Trophoblast cell (in vitro differentiated cells and primary cell): Measurements from ENCODE around the gene WNK2.

Experiments
- DNase-seq, 2 donors: peaks; one replicate each; pipeline ENCODE4 v3.0.0-alpha.2; 2016
- H2AFZ ChIP-seq: 2 replicates; pipeline ENCODE4 v1.6.1; 2013; ENCODE audit warnings: low read length, moderate library complexity, mild to moderate bottlenecking; ENCODE audit not compliant: insufficient read depth, poor library complexity
- H2AK5ac ChIP-seq: 2 replicates; pipeline ENCODE4 v1.6.1; 2013; ENCODE audit warnings: mild to moderate bottlenecking, low read length
- H2BK120ac ChIP-seq: 2 replicates; pipeline ENCODE4 v1.6.1; 2013; ENCODE audit warnings: low read length, mild to moderate bottlenecking, moderate library complexity; ENCODE audit not compliant: insufficient read depth, poor library complexity
- H2BK12ac ChIP-seq: 2 replicates; pipeline ENCODE4 v1.6.1; 2013; ENCODE audit warnings: mild to moderate bottlenecking, low read length, moderate library complexity
- H2BK5ac ChIP-seq: 2 replicates; pipeline ENCODE4 v1.6.1; 2013; ENCODE audit warnings: low read length, low read depth, moderate library complexity, mild to moderate bottlenecking; ENCODE audit not compliant: poor library complexity
- H3K14ac ChIP-seq: 2 replicates; pipeline ENCODE4 v1.6.1; 2013; ENCODE audit warnings: mild to moderate bottlenecking, low read length
- H3K18ac ChIP-seq: 2 replicates; pipeline ENCODE4 v1.6.1; 2013; ENCODE audit warnings: mild to moderate bottlenecking, low read length
- H3K23ac ChIP-seq: 2 replicates; pipeline ENCODE4 v1.6.1; 2013; ENCODE audit warnings: low read length
- H3K27ac ChIP-seq: 2 replicates; pipeline ENCODE4 v1.5.1; 2013; ENCODE audit warnings: low read depth, mild to moderate bottlenecking, inconsistent platforms, low read length, moderate library complexity
- H3K27me3 ChIP-seq: 2 replicates; pipeline ENCODE4 v1.6.1; 2013; ENCODE audit warnings: inconsistent platforms, mild to moderate bottlenecking, low read length, moderate library complexity; ENCODE audit not compliant: insufficient read depth
- H3K36me3 ChIP-seq, 2 experiments: 1 replicate in 1 of 2; 2 replicates in 1 of 2; pipeline ENCODE4 v1.6.1; 2013; ENCODE audit warnings: low read length in 2 of 2, mild to moderate bottlenecking in 2 of 2, moderate library complexity in 1 of 2; ENCODE audit not compliant: insufficient read depth in 2 of 2, control insufficient read depth in 1 of 2
- H3K4ac ChIP-seq: 2 replicates; pipeline ENCODE4 v1.6.1; 2013; ENCODE audit warnings: low read depth, mild to moderate bottlenecking, low read length, moderate library complexity
- H3K4me1 ChIP-seq, 2 experiments: 1 replicate in 1 of 2; 2 replicates in 1 of 2; pipeline ENCODE4 v1.6.1; 2013; ENCODE audit warnings: low read length in 2 of 2, mild to moderate bottlenecking in 2 of 2, moderate library complexity in 1 of 2; ENCODE audit not compliant: insufficient read depth in 2 of 2, control insufficient read depth in 1 of 2
- H3K4me2 ChIP-seq: 2 replicates; pipeline ENCODE4 v1.6.1; 2013; ENCODE audit warnings: inconsistent platforms, mild to moderate bottlenecking, low read length, moderate library complexity
- H3K4me3 ChIP-seq: 2 replicates; pipeline ENCODE4 v1.5.1; 2013; ENCODE audit warnings: mild to moderate bottlenecking, low read depth, low read length, inconsistent platforms
- H3K79me1 ChIP-seq: one replicate; pipeline ENCODE4 v1.6.1; 2013; ENCODE audit warnings: low read length
- H3K79me2 ChIP-seq: 2 replicates; pipeline ENCODE4 v1.6.1; 2013; ENCODE audit warnings: low read length, mild to moderate bottlenecking; ENCODE audit not compliant: control insufficient read depth, insufficient read depth, poor library complexity
- H3K9ac ChIP-seq: 2 replicates; pipeline ENCODE4 v1.6.1; 2013; ENCODE audit warnings: mild to moderate bottlenecking, low read length
- H3K9me3 ChIP-seq: 2 replicates; pipeline ENCODE4 v1.6.1; 2013; ENCODE audit warnings: low read depth, mild to moderate bottlenecking, control low read depth, inconsistent platforms, low read length; ENCODE audit not compliant: insufficient read depth
- H4K12ac ChIP-seq: 2 replicates; pipeline ENCODE4 v1.6.1; 2013; ENCODE audit warnings: low read depth, mild to moderate bottlenecking, low read length, moderate library complexity
- H4K8ac ChIP-seq: 2 replicates; pipeline ENCODE4 v1.6.1; 2013; ENCODE audit warnings: low read depth, mild to moderate bottlenecking, low read length, moderate library complexity
- H4K91ac ChIP-seq: one replicate; pipeline ENCODE4 v1.6.1; 2013; ENCODE audit warnings: low read depth, mild to moderate bottlenecking, low read length, moderate library complexity
- WGBS: extraction: QIAGEN DNeasy Blood & Tissue Kit; methylation state at CpG from one replicate; pipeline ENCODE4 v1.1.7; 2013; ENCODE audit warnings: missing lambda C conversion rate; ENCODE audit not compliant: insufficient read length, insufficient coverage; ENCODE audit errors: extremely low coverage; 5-methylcytosine and 5-hydroxymethylcytosine counted together

The WNK2 gene

GRCh38 chr9:93159601-93160471 lies 24.1 kb upstream of the WNK2 start:
- H3K4me3 ChIP-seq, result no peak overlapping the region
- no peak overlapping the region for H3K4me2 ChIP-seq
- H2AK5ac ChIP-seq, result no peak overlapping the region
- H2BK12ac ChIP-seq, result no peak overlapping the region
- H2BK120ac ChIP-seq, result no peak overlapping the region
- H3K27me3 ChIP-seq, result no peaks in the 10 kb centered on the region
- no peaks in the 10 kb centered on the region for H3K36me3 ChIP-seq
- no peak overlapping the region for H3K27ac ChIP-seq
- H3K23ac ChIP-seq, result no peak overlapping the region
- H2BK5ac ChIP-seq, result no peak overlapping the region
- H3K9me3 ChIP-seq, result peaks cover 5% of the 10 kb centered on the region
- H3K4ac ChIP-seq, result no peak overlapping the region
- no peak overlapping the region for H3K9ac ChIP-seq
- no peak overlapping the region for H4K91ac ChIP-seq
- no peak overlapping the region for H3K14ac ChIP-seq
- DNase-seq, result peak; percentile 83 to 92
- no peak overlapping the region for H4K12ac ChIP-seq
- no peaks in the 10 kb centered on the region for H3K79me1 ChIP-seq
- H4K8ac ChIP-seq, result no peak overlapping the region
- H2AFZ ChIP-seq, result no peak overlapping the region
- WGBS, result no CpG with 5 or more reads among the region's 19 CpGs
- H3K79me2 ChIP-seq, result no peaks in the 10 kb centered on the region
- no peak overlapping the region for H3K18ac ChIP-seq
- H3K4me1 ChIP-seq, result no peaks in the 10 kb centered on the region

- no peak overlapping the region for H4K91ac ChIP-seq
- H3K27me3 ChIP-seq, result no peaks in the 10 kb centered on the region
- H3K27ac ChIP-seq, result no peak overlapping the region
- H3K4ac ChIP-seq, result no peak overlapping the region
- DNase-seq, result no peak
- H4K12ac ChIP-seq, result no peak overlapping the region
- H3K23ac ChIP-seq, result no peak overlapping the region
- no peak overlapping the region for H3K4me2 ChIP-seq
- H2BK12ac ChIP-seq, result no peak overlapping the region
- no peak overlapping the region for H4K8ac ChIP-seq
- H2BK120ac ChIP-seq, result no peak overlapping the region
- WGBS, result no CpG with 5 or more reads among the region's 11 CpGs
- no peak overlapping the region for H2AFZ ChIP-seq
- H3K79me1 ChIP-seq, result peaks cover 2% of the 10 kb centered on the region
- H3K36me3 ChIP-seq, result no peaks in the 10 kb centered on the region
- H2AK5ac ChIP-seq, result no peak overlapping the region
- H3K18ac ChIP-seq, result no peak overlapping the region
- H3K4me1 ChIP-seq, result peaks cover 0 to 3% of the 10 kb centered on the region in 2 experiments
- no peak overlapping the region for H3K4me3 ChIP-seq
- no peak overlapping the region for H3K9ac ChIP-seq
- H3K14ac ChIP-seq, result no peak overlapping the region
- no peak overlapping the region for H2BK5ac ChIP-seq
- H3K9me3 ChIP-seq, result no peaks in the 10 kb centered on the region
- no peaks in the 10 kb centered on the region for H3K79me2 ChIP-seq
Measured at GRCh38 chr9:93161786-93162562, 22.0 kb upstream of the WNK2 start.

GRCh38 chr9:93164085-93164484 lies 19.9 kb upstream of the WNK2 start:
- no peak overlapping the region for H2AFZ ChIP-seq
- no peak overlapping the region for H3K4me3 ChIP-seq
- no peak overlapping the region for H2BK12ac ChIP-seq
- no peak overlapping the region for H3K18ac ChIP-seq
- no peak overlapping the region for H2AK5ac ChIP-seq
- H3K4me2 ChIP-seq, result no peak overlapping the region
- H3K27ac ChIP-seq, result no peak overlapping the region
- H4K91ac ChIP-seq, result no peak overlapping the region
- no peak overlapping the region for H4K8ac ChIP-seq
- H2BK5ac ChIP-seq, result no peak overlapping the region
- H3K79me1 ChIP-seq, result peaks cover 3% of the 10 kb centered on the region
- no peak overlapping the region for H3K14ac ChIP-seq
- H3K4ac ChIP-seq, result no peak overlapping the region
- H3K79me2 ChIP-seq, result no peaks in the 10 kb centered on the region
- WGBS, result no CpG with 5 or more reads among the region's 13 CpGs
- peaks cover 0 to 3% of the 10 kb centered on the region in 2 experiments for H3K4me1 ChIP-seq
- H3K9me3 ChIP-seq, result no peaks in the 10 kb centered on the region
- no peaks in the 10 kb centered on the region for H3K27me3 ChIP-seq
- H4K12ac ChIP-seq, result no peak overlapping the region
- H3K36me3 ChIP-seq, result no peaks in the 10 kb centered on the region
- H3K9ac ChIP-seq, result no peak overlapping the region
- H3K23ac ChIP-seq, result no peak overlapping the region
- H2BK120ac ChIP-seq, result no peak overlapping the region
- no peak for DNase-seq

- Histone ChIP-seq H4K12ac (no peak overlapping the region), H3K79me2 (no peaks in the 10 kb centered on the region), H3K4me1 (peaks cover 5 to 7% of the 10 kb centered on the region in 2 experiments), H3K18ac (no peak overlapping the region), H2BK12ac (peak overlapping the region; percentile 17), H2BK120ac (peak overlapping the region; percentile 28), H3K23ac (no peak overlapping the region), H3K4me2 (no peak overlapping the region), H3K27ac (peak overlapping the region; percentile 27), H3K9me3 (no peaks in the 10 kb centered on the region), H3K79me1 (peaks cover 3% of the 10 kb centered on the region), H3K9ac (no peak overlapping the region), H3K36me3 (no peaks in the 10 kb centered on the region), H4K8ac (no peak overlapping the region), H3K4me3 (no peak overlapping the region), H2AK5ac (no peak overlapping the region), H2BK5ac (peak overlapping the region; percentile 61), H3K4ac (no peak overlapping the region), H2AFZ (no peak overlapping the region), H3K14ac (no peak overlapping the region), H3K27me3 (no peaks in the 10 kb centered on the region), H4K91ac (no peak overlapping the region)
- no CpG with 5 or more reads among the region's 7 CpGs for WGBS
- DNase-seq, result peak in 1 of 2 donors; percentile 23
Measured at GRCh38 chr9:93166699-93167098, 17.2 kb upstream of the WNK2 start.
